CD14-positive monocyte (primary cell): ENCODE measurements around the gene GREM1. TPM values are rescaled to one million over a fixed set of nuclear protein-coding genes. Genes with fewer than 3 reads are reported as not detected.

Source experiments
- DNase-seq, 3 donors: peaks; one replicate each; pipeline ENCODE4 v3.0.0-alpha.2; 2011 to 2022
- H2AFZ ChIP-seq: 2 replicates; pipeline ENCODE4 v1.6.0; 2012; ENCODE audit warnings: mild to moderate bottlenecking, low read depth, low read length, inconsistent platforms; ENCODE audit not compliant: insufficient read depth, poor library complexity, severe bottlenecking
- H3K27ac ChIP-seq, 2 donors: 1 replicate in 1 of 2; 2 replicates in 1 of 2; pipeline ENCODE4 v1.5.1; 2012 to 2013; ENCODE audit warnings: low read length in 2 of 2, control low read depth in 1 of 2, inconsistent platforms in 1 of 2, low read depth in 1 of 2, mild to moderate bottlenecking in 1 of 2
- H3K27me3 ChIP-seq, 2 donors: one replicate each; pipeline versions ENCODE4 v1.6.0 to v1.6.1; 2011 to 2013; ENCODE audit warnings: low read length in 2 of 2; ENCODE audit not compliant: control insufficient read depth in 2 of 2, insufficient read depth in 2 of 2
- H3K36me3 ChIP-seq, 2 donors: replicated peaks in 1 of 2; 1 replicate in 1 of 2; 2 replicates in 1 of 2; pipeline versions ENCODE4 v1.5.1 to v1.6.1; 2012 to 2013; ENCODE audit warnings: low read length in 2 of 2, control low read depth in 1 of 2, inconsistent platforms in 1 of 2, mild to moderate bottlenecking in 1 of 2; ENCODE audit not compliant: insufficient read depth in 2 of 2, control insufficient read depth in 1 of 2
- H3K4me1 ChIP-seq, 2 donors: 1 replicate in 1 of 2; 2 replicates in 1 of 2; pipeline versions ENCODE4 v1.5.1 to v1.6.1; 2012 to 2013; ENCODE audit warnings: low read length in 2 of 2, control low read depth in 1 of 2, inconsistent platforms in 1 of 2, mild to moderate bottlenecking in 1 of 2, moderate library complexity in 1 of 2; ENCODE audit not compliant: insufficient read depth in 2 of 2, control insufficient read depth in 1 of 2
- H3K4me2 ChIP-seq: replicated peaks from 2 replicates; pipeline ENCODE3; 2012; ENCODE audit warnings: low read length, moderate library complexity, mild to moderate bottlenecking; ENCODE audit not compliant: poor library complexity, severe bottlenecking; ENCODE audit errors: extremely low read depth
- H3K4me3 ChIP-seq, 3 experiments: fragments of 200-600 bp in 1 of 3; sonication (generic) in 1 of 3; replicated peaks in 1 of 3; 1 replicate in 2 of 3; 2 replicates in 1 of 3; pipeline ENCODE4 v1.5.1; 2011 to 2013; ENCODE audit warnings: low read length in 3 of 3, mild to moderate bottlenecking in 3 of 3, control low read depth in 2 of 3, low read depth in 2 of 3, inconsistent platforms in 1 of 3, moderate library complexity in 1 of 3
- H3K79me2 ChIP-seq: 2 replicates; pipeline ENCODE4 v1.6.0; 2012; ENCODE audit warnings: mild to moderate bottlenecking, control low read depth, inconsistent platforms, low read length, moderate library complexity; ENCODE audit not compliant: insufficient read depth
- H3K9ac ChIP-seq: 2 replicates; pipeline ENCODE4 v1.6.0; 2017; ENCODE audit warnings: low read length, mild to moderate bottlenecking; ENCODE audit not compliant: insufficient read depth, poor library complexity, severe bottlenecking
- H3K9me3 ChIP-seq, 2 donors: replicated peaks in 1 of 2; 1 replicate in 1 of 2; 2 replicates in 1 of 2; pipeline versions ENCODE4 v1.5.1 to v1.6.1; 2012 to 2013; ENCODE audit warnings: low read length in 2 of 2, control low read depth in 1 of 2; ENCODE audit not compliant: control insufficient read depth in 1 of 2, insufficient read depth in 1 of 2
- H4K20me1 ChIP-seq: 2 replicates; pipeline ENCODE4 v1.6.0; 2012; ENCODE audit warnings: mild to moderate bottlenecking, low read length, control low read depth, moderate library complexity; ENCODE audit not compliant: insufficient read depth
- H3K27ac Mint-ChIP-seq, 7 donors: one replicate each; pipeline ENCODE4 v1.8.0; 2020; ENCODE audit warnings: mild to moderate bottlenecking in 7 of 7, mixed read lengths in 7 of 7, moderate library complexity in 6 of 7, inconsistent platforms in 2 of 7
- H3K27me3 Mint-ChIP-seq, 3 donors: one replicate each; pipeline ENCODE4 v1.8.0; 2021 to 2022; ENCODE audit warnings: low read depth in 3 of 3, mild to moderate bottlenecking in 3 of 3, mixed read lengths in 3 of 3, moderate library complexity in 3 of 3, inconsistent platforms in 1 of 3
- H3K36me3 Mint-ChIP-seq, 2 donors: one replicate each; pipeline ENCODE4 v1.8.0; 2020; ENCODE audit warnings: mixed read lengths in 2 of 2, inconsistent platforms in 1 of 2, mild to moderate bottlenecking in 1 of 2
- H3K4me1 Mint-ChIP-seq: one replicate; pipeline ENCODE4 v1.8.0; 2020; ENCODE audit warnings: mild to moderate bottlenecking, mixed read lengths
- H3K4me3 Mint-ChIP-seq, 2 donors: one replicate each; pipeline ENCODE4 v1.8.0; 2020; ENCODE audit warnings: mild to moderate bottlenecking in 2 of 2, mixed read lengths in 2 of 2, moderate library complexity in 1 of 2
- H3K9me3 Mint-ChIP-seq, 7 donors: one replicate each; pipeline ENCODE4 v1.8.0; 2020 to 2022; ENCODE audit warnings: mixed read lengths in 7 of 7, mild to moderate bottlenecking in 6 of 7, moderate library complexity in 6 of 7, inconsistent platforms in 2 of 7
- WGBS: methylation state at CpG from one replicate; pipeline ENCODE4 v1.1.5; 2013; ENCODE audit warnings: missing lambda C conversion rate; ENCODE audit not compliant: insufficient coverage; 5-methylcytosine and 5-hydroxymethylcytosine counted together
- intact Hi-C, 2 donors: fragments of 100-400 bp; cut with micrococcal nuclease; formaldehyde crosslinking; loops; one replicate each; pipeline versions ENCODE4 v1.15.0 to v1.15.1; 2023
- polyA plus RNA-seq, 3 donors: library from polyadenylated mRNA; depleted of rRNA in 1 of 3; unstranded in 2 of 3; stranded (reverse) in 1 of 3; fragments of 300-500 nt in 2 of 3; fragments of >200 nt in 1 of 3; fragmentation: Illumina TruSeq in 2 of 3; gene quantifications; 1 replicate in 2 of 3; 2 replicates in 1 of 3; pipeline ENCODE4 v1.2.3, GENCODE V29; 2012 to 2021
- TF ChIP-seq, protein P1 (sequence below): fragments of 200-600 bp; IDR thresholded peaks from one replicate; pipeline ENCODE4 v1.8.0; 2022; ENCODE audit warnings: antibody characterized with exemption, mild to moderate bottlenecking

The GREM1 gene
- polyA plus RNA-seq, 3 donors, result not detected

DNA sequence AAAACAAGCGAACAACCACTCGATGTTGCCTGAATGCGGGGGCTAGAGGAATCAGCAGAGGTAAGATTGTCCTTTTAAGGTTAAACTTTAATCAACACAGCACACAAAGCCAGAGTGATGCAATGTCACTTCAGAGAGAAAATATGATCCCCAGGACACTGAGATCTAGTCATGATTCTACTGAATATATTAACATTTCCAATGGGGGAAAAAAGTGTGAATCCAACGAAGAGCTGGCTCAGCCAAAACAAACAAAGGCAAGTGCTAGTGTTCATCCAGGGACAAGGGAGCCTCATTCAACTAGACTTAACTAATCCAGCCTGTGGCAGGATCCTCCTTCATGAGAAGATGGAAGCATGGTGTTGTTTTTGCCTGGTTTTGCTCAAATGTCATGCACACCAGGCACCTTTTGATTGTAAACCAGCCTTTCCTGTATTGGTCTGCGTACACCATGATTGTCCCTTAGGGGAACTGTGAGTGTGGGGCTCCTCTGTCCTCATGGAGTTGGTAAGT is 40.5 kb upstream of the GREM1 start:
- Histone ChIP-seq H3K9ac (no peak overlapping the region), H3K4me2 (no peak overlapping the region), H3K79me2 (no peaks in the 10 kb centered on the region), H3K27me3 (no peaks in the 10 kb centered on the region), H4K20me1 (no peaks in the 10 kb centered on the region), H3K9me3 (no peaks in the 10 kb centered on the region), H3K27ac (no peak overlapping the region), H3K4me3 (no peak overlapping the region), H2AFZ (no peak overlapping the region), H3K4me1 (peaks cover 1 to 10% of the 10 kb centered on the region in 2 donors), H3K36me3 (no peaks in the 10 kb centered on the region)
- Mint-ChIP-seq H3K27ac (no peak overlapping the region), H3K9me3 (peaks cover 0 to 1% (median 0%) of the 10 kb centered on the region in 7 donors), H3K36me3 (peaks cover 0 to 16% of the 10 kb centered on the region in 2 donors), H3K4me1 (peaks cover 7% of the 10 kb centered on the region), H3K4me3 (no peak overlapping the region), H3K27me3 (peaks cover 1 to 5% (median 3%) of the 10 kb centered on the region in 3 donors)
- no peak for DNase-seq
- TF ChIP-seq, protein P1, sequence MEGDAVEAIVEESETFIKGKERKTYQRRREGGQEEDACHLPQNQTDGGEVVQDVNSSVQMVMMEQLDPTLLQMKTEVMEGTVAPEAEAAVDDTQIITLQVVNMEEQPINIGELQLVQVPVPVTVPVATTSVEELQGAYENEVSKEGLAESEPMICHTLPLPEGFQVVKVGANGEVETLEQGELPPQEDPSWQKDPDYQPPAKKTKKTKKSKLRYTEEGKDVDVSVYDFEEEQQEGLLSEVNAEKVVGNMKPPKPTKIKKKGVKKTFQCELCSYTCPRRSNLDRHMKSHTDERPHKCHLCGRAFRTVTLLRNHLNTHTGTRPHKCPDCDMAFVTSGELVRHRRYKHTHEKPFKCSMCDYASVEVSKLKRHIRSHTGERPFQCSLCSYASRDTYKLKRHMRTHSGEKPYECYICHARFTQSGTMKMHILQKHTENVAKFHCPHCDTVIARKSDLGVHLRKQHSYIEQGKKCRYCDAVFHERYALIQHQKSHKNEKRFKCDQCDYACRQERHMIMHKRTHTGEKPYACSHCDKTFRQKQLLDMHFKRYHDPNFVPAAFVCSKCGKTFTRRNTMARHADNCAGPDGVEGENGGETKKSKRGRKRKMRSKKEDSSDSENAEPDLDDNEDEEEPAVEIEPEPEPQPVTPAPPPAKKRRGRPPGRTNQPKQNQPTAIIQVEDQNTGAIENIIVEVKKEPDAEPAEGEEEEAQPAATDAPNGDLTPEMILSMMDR, result no peak
- intact Hi-C loops, result no loop called here
- WGBS, result 100% methylated on average over 1 of the region's 5 CpGs

DNA sequence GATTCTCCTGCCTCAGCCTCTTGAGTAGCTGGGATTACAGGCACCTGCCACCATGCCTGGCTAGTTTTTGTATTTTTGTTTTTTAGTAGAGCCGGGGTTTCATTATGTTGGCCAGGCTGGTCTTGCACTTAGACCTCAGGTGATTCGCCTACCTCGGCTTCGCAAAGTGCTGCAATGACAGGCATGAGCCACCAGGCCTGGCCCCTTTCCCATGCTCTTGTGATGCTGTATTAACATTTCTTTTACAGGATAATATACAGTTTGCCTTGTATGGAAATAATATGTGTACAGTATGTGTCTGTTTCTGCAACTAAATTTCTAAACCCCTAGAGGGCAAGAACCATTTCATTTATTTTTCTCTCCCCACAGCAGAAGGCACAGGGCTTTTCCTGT is 38.5 kb upstream of the GREM1 start:
- Histone ChIP-seq H3K4me3 (no peak overlapping the region), H3K9me3 (no peaks in the 10 kb centered on the region), H2AFZ (no peak overlapping the region), H3K27me3 (no peaks in the 10 kb centered on the region), H3K4me1 (peaks cover 12 to 27% of the 10 kb centered on the region in 2 donors), H4K20me1 (no peaks in the 10 kb centered on the region), H3K9ac (no peak overlapping the region), H3K4me2 (no peak overlapping the region), H3K27ac (no peak overlapping the region), H3K79me2 (no peaks in the 10 kb centered on the region), H3K36me3 (no peaks in the 10 kb centered on the region)
- TF ChIP-seq, protein P1, result no peak
- Mint-ChIP-seq H3K36me3 (peaks cover 0 to 10% of the 10 kb centered on the region in 2 donors), H3K9me3 (peaks cover 0 to 1% (median 0%) of the 10 kb centered on the region in 7 donors), H3K4me3 (no peak overlapping the region), H3K27me3 (peaks cover 3% of the 10 kb centered on the region in 3 donors), H3K4me1 (peaks cover 21% of the 10 kb centered on the region), H3K27ac (no peak overlapping the region)
- WGBS, result 100% methylated on average over 1 of the region's 4 CpGs
- no peak for DNase-seq
- intact Hi-C loops, result no loop called here
